Measurements from ENCODE around the gene SNCB.

GRCh38 chr5:176583076-176583475, 47.3 kb downstream of the SNCB start:
- TF ChIP-seq RXRA (IDR thresholded peaks at IDR 0.05; ENCODE audit: borderline replicate concordance, low read depth) (no peak), TAF1 (IDR thresholded peaks at IDR 0.05; ENCODE audit: borderline replicate concordance, low read depth, low read length) (no peak), TEAD4 (IDR thresholded peaks at IDR 0.05; ENCODE audit: borderline replicate concordance, insufficient read depth) (no peak), CHD2 (IDR thresholded peaks at IDR 0.05; ENCODE audit: low read length, partially characterized antibody) (no peak), JUND (IDR thresholded peaks at IDR 0.05) (no peak), ELF1 (IDR thresholded peaks at IDR 0.05) (no peak), MXI1 (IDR thresholded peaks at IDR 0.05; ENCODE audit: low read depth, low read length) (no peak), POLR2AphosphoS5 (IDR thresholded peaks at IDR 0.05; ENCODE audit: low read depth, low read length) (no peak), SIN3A (IDR thresholded peaks at IDR 0.05; ENCODE audit: borderline replicate concordance, low read depth, low read length) (no peak), EP300 (IDR thresholded peaks at IDR 0.05; ENCODE audit: borderline replicate concordance in 1 of 2, low read depth in 1 of 2, low read length in 1 of 2) (no peak)
- TF ChIP-seq, protein P1, sequence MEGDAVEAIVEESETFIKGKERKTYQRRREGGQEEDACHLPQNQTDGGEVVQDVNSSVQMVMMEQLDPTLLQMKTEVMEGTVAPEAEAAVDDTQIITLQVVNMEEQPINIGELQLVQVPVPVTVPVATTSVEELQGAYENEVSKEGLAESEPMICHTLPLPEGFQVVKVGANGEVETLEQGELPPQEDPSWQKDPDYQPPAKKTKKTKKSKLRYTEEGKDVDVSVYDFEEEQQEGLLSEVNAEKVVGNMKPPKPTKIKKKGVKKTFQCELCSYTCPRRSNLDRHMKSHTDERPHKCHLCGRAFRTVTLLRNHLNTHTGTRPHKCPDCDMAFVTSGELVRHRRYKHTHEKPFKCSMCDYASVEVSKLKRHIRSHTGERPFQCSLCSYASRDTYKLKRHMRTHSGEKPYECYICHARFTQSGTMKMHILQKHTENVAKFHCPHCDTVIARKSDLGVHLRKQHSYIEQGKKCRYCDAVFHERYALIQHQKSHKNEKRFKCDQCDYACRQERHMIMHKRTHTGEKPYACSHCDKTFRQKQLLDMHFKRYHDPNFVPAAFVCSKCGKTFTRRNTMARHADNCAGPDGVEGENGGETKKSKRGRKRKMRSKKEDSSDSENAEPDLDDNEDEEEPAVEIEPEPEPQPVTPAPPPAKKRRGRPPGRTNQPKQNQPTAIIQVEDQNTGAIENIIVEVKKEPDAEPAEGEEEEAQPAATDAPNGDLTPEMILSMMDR (IDR thresholded peaks at IDR 0.05) = no peak
